Measurements from ENCODE around the gene WAPL. TPM values are rescaled to one million over a fixed set of nuclear protein-coding genes. Genes with fewer than 3 reads are reported as not detected.
A peak's percentile ranks its signal among the peaks of the same experiment; 100 is the strongest.

Gene WAPL
- total and polyA plus RNA-seq, 2 of the 13 experiments (the other 11 are each of a cell fraction or from before 2014, with no cell fraction given): 13.2 to 43.5 TPM

DNA sequence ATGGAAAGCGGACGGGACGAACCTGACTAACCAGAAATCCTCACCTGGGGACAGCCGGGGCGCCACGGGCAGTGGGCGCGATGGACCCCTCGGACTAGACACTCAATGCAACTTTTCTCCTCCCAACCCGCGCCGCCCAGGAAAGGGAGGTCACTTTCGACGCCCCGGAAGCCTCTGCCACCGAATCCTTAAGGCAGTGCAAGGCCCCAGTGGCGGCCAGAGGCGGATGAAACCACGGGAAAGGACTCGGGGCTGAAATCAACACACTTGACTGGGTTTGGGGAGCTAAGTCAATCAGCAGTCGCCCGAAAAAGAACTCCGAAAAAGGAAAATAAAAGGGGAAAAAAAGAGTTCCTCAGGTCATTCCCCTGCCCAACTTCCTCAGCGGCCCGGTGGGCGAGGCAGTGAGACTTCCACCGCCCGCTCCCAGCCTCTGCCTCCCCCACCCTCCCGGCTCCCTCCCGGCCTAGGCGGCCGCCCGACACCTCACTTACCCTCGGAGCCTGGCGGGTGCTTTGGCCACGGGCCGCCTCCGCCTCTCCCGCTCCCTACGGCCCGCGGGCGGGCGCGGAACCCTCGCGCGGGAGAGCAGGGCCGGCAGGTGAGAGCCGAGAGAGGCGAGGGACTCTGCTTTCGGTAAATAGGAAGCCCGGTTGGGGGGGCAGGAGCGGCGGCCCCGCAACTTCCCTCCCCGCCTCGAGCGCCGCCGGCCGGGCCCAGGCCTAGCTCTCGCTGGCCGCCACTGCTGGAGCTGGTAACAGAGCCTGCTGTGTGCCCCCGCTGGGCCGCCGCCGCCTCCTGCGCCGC, 518 bp downstream of the WAPL start:
- no peak overlapping the region for H2AFZ ChIP-seq (ENCODE audit: low read length)
- H3K79me2 ChIP-seq (ENCODE audit: insufficient read depth, low read length): peaks cover 71% of the 10 kb centered on the region
- peak; percentile 61 for ATAC-seq
- under 1% methylated on average over 31 of the region's 70 CpGs for WGBS (ENCODE audit: low lambda C conversion rate)
- H3K4me2 ChIP-seq (ENCODE audit: low read depth, low read length): peak overlapping the region; percentile 88
- H4K20me1 ChIP-seq (ENCODE audit: insufficient read depth, low read length): peaks cover 22% of the 10 kb centered on the region
- H3K9ac ChIP-seq (ENCODE audit: insufficient read depth, low read depth, low read length): peak overlapping the region; percentile 92
- H3K27ac ChIP-seq (ENCODE audit: extremely low read length, insufficient read depth, low read length): peak overlapping the region; percentile 87
- CTCF ChIA-PET (ENCODE audit: low intra/inter-chr PET ratio, low total read pairs): no interaction called here
- H3K4me1 ChIP-seq (ENCODE audit: insufficient read depth, low read length): peaks cover 66% of the 10 kb centered on the region
- intact Hi-C loops (cut with micrococcal nuclease; ENCODE audit: unreplicated experiment) (loop anchor here (1.0 kb wide), 1 partner anchor 121 kb away; no protein-coding TSS in a partner anchor), in situ Hi-C loops (cut with HindIII; ENCODE audit: extremely low pct_ligation_motif_present, low pct_unique_long_range_greater_than_20kb) (no loop called here)
- H3K9me3 ChIP-seq (ENCODE audit: low read length): no peaks in the 10 kb centered on the region
- peak; percentile 40 for DNase-seq (ENCODE audit: low spot score)
- no peaks in the 10 kb centered on the region; a peak in 1 of 5 replicates for H3K27me3 ChIP-seq (ENCODE audit: control insufficient read depth in 1 of 2, insufficient read depth in 2 of 2, low read length in 2 of 2)
- H3K36me3 ChIP-seq (replicated peaks in 1 of 2; ENCODE audit: control insufficient read depth in 1 of 2, insufficient read depth in 2 of 2, low read length in 2 of 2): peaks cover 3 to 16% of the 10 kb centered on the region in 2 experiments; a peak in 2 of 5 replicates
- peak overlapping the region; percentile 73 to 99 (median 79) for H3K4me3 ChIP-seq (replicated peaks in 1 of 3; ENCODE audit: insufficient read depth in 1 of 3, low read depth in 2 of 3, low read length in 3 of 3)
- FAIRE-seq: peak; percentile 8
- POLR2A ChIA-PET: interaction anchor here (1.5 to 3.0 kb wide), 3 partner anchors 14 to 120 kb away, joined by 7 to 20 read pairs (median 13); no protein-coding TSS in a partner anchor
- BruUV-seq (replicated peaks): no TSS peak
- no peak for TF ChIP-seq ADNP (CRISPR knock-in tag; IDR thresholded peaks at IDR 0.05)
- peak; percentile 13; the same call in 1 of the 2 replicates for TF ChIP-seq ZNF431 (CRISPR knock-in tag; IDR thresholded peaks at IDR 0.05; ENCODE audit: borderline replicate concordance, low read depth)
- TF ChIP-seq HOXD1 (CRISPR knock-in tag; IDR thresholded peaks at IDR 0.05): no peak
- no peak for TF ChIP-seq SAP130 (CRISPR knock-in tag; IDR thresholded peaks at IDR 0.05; ENCODE audit: low read depth)
- no peak for TF ChIP-seq PRDM15 (CRISPR knock-in tag; IDR thresholded peaks at IDR 0.05)
- TF ChIP-seq BRD4 (CRISPR knock-in tag; IDR thresholded peaks at IDR 0.05): no peak
- no peak; the same call in 1 of the 2 replicates for TF ChIP-seq GABPB1 (CRISPR knock-in tag; IDR thresholded peaks at IDR 0.05)
- TF ChIP-seq, protein P1, sequence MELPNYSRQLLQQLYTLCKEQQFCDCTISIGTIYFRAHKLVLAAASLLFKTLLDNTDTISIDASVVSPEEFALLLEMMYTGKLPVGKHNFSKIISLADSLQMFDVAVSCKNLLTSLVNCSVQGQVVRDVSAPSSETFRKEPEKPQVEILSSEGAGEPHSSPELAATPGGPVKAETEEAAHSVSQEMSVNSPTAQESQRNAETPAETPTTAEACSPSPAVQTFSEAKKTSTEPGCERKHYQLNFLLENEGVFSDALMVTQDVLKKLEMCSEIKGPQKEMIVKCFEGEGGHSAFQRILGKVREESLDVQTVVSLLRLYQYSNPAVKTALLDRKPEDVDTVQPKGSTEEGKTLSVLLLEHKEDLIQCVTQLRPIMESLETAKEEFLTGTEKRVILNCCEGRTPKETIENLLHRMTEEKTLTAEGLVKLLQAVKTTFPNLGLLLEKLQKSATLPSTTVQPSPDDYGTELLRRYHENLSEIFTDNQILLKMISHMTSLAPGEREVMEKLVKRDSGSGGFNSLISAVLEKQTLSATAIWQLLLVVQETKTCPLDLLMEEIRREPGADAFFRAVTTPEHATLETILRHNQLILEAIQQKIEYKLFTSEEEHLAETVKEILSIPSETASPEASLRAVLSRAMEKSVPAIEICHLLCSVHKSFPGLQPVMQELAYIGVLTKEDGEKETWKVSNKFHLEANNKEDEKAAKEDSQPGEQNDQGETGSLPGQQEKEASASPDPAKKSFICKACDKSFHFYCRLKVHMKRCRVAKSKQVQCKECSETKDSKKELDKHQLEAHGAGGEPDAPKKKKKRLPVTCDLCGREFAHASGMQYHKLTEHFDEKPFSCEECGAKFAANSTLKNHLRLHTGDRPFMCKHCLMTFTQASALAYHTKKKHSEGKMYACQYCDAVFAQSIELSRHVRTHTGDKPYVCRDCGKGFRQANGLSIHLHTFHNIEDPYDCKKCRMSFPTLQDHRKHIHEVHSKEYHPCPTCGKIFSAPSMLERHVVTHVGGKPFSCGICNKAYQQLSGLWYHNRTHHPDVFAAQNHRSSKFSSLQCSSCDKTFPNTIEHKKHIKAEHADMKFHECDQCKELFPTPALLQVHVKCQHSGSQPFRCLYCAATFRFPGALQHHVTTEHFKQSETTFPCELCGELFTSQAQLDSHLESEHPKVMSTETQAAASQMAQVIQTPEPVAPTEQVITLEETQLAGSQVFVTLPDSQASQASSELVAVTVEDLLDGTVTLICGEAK (IDR thresholded peaks at IDR 0.05): no peak
- TF ChIP-seq, protein P1 (CRISPR knock-in tag; IDR thresholded peaks at IDR 0.05): no peak
- TF ChIP-seq SIN3B (IDR thresholded peaks at IDR 0.05; ENCODE audit: low read length): no peak
- no peak for TF ChIP-seq MTF1 (CRISPR knock-in tag; IDR thresholded peaks at IDR 0.05)
- TF ChIP-seq ETV6 (CRISPR knock-in tag; conservative IDR thresholded peaks at IDR 0.05): no peak
